ENCODE measurements around the gene CADM2.

Gene CADM2

GRCh38 chr3:86104154-86104553 lies 1145.4 kb downstream of the CADM2 start:
- H3K4me3 ChIP-seq (ENCODE audit: low read depth, low read length): no peak overlapping the region
- in situ Hi-C loops (cut with HindIII; ENCODE audit: low sequenced_read_pairs): no loop called here
- no peak for DNase-seq (ENCODE audit: low read depth)
- no peak for TF ChIP-seq CTCF (IDR thresholded peaks at IDR 0.05; ENCODE audit: low read depth, low read length, missing control alignments)

GRCh38 chr3:86109434-86109833 lies 1150.6 kb downstream of the CADM2 start:
- in situ Hi-C loops (cut with HindIII; ENCODE audit: low sequenced_read_pairs): no loop called here
- no peak overlapping the region for H3K4me3 ChIP-seq (ENCODE audit: low read depth, low read length)
- TF ChIP-seq CTCF (IDR thresholded peaks at IDR 0.05; ENCODE audit: low read depth, low read length, missing control alignments): no peak
- DNase-seq (ENCODE audit: low read depth): no peak
